K562 (cell line): Measurements from ENCODE around the gene OR2C1. TPM values are rescaled to one million over a fixed set of nuclear protein-coding genes. Genes with fewer than 3 reads are reported as not detected.

ENCODE experiments used
- CHD4 ChIP-seq: fragments of 200-600 bp; sonication (generic); IDR thresholded peaks from 3 replicates; pipeline ENCODE4 v1.6.1; 2012; ENCODE audit warnings: low read depth, mild to moderate bottlenecking, mixed read lengths, low read length, inconsistent platforms; ENCODE audit not compliant: insufficient read depth, insufficient replicate concordance, poor library complexity, severe bottlenecking
- DNMT1 ChIP-seq: fragments of 450-650 bp; IDR thresholded peaks from 2 replicates; pipeline ENCODE4 v1.6.1; 2016; ENCODE audit warnings: antibody characterized with exemption, mild to moderate bottlenecking
- GABPB2 ChIP-seq: fragments of 250-450 bp; sonication (Bioruptor Pico); conservative IDR thresholded peaks from 2 replicates; pipeline ENCODE4 v1.5.1; 2021; ENCODE audit warnings: mild to moderate bottlenecking
- JUN ChIP-seq, 2 experiments: sonication (generic) in 1 of 2; formaldehyde crosslinking in 1 of 2; IDR thresholded peaks; 2 replicates each; pipeline versions ENCODE4 v1.6.1 to v1.8.0; 2012 to 2022; ENCODE audit warnings: borderline replicate concordance in 2 of 2, mild to moderate bottlenecking in 2 of 2, improper control_type of control experiment in 1 of 2, low read depth in 1 of 2, low read length in 1 of 2, missing genetic modification reagents in 1 of 2
- MTA3 ChIP-seq: fragments of 450-650 bp; formaldehyde crosslinking; IDR thresholded peaks from 2 replicates; pipeline ENCODE4 v1.6.1; 2017; ENCODE audit warnings: mild to moderate bottlenecking, borderline replicate concordance
- RBM34 ChIP-seq: fragments of 200-400 bp; formaldehyde crosslinking; IDR thresholded peaks from 2 replicates; pipeline ENCODE4 v1.6.1; 2018; ENCODE audit warnings: low read length, borderline replicate concordance; ENCODE audit not compliant: insufficient read depth
- RCOR1 ChIP-seq, 2 experiments: IDR thresholded peaks; 2 replicates each; pipeline ENCODE4 v1.6.1; 2012; ENCODE audit warnings: low read depth in 2 of 2, low read length in 2 of 2, borderline replicate concordance in 1 of 2, improper control_type of control experiment in 1 of 2
- TRIM24 ChIP-seq, 2 experiments: fragments of 450-650 bp; IDR thresholded peaks; 2 replicates each; pipeline ENCODE4 v1.6.1; 2016
- ZEB2 ChIP-seq: fragments of 450-650 bp; IDR thresholded peaks from 2 replicates; pipeline ENCODE4 v1.6.1; 2016
- ZNF23 ChIP-seq: fragments of 250-450 bp; sonication (Bioruptor Pico); IDR thresholded peaks from 2 replicates; pipeline ENCODE4 v1.4.0; 2020; ENCODE audit warnings: mild to moderate bottlenecking
- ZNF347 ChIP-seq: fragments of 450-650 bp; formaldehyde crosslinking; IDR thresholded peaks from 2 replicates; pipeline ENCODE4 v1.4.0; 2020; ENCODE audit warnings: low read depth, mild to moderate bottlenecking, moderate library complexity
- ZNF445 ChIP-seq: fragments of 250-450 bp; sonication (Bioruptor Pico); IDR thresholded peaks from 2 replicates; pipeline ENCODE4 v1.4.0; 2020; ENCODE audit warnings: low read depth, mild to moderate bottlenecking, moderate library complexity
- ZNF583 ChIP-seq: fragments of 250-450 bp; sonication (Bioruptor Pico); IDR thresholded peaks from 2 replicates; pipeline ENCODE4 v1.4.0; 2020
- ZNF75A ChIP-seq: fragments of 450-650 bp; formaldehyde crosslinking; IDR thresholded peaks from 2 replicates; pipeline ENCODE4 v1.4.0; 2020; ENCODE audit warnings: mild to moderate bottlenecking
- polyA plus RNA-seq, 8 experiments: library from polyadenylated mRNA; depleted of rRNA in 4 of 8; stranded (reverse) in 5 of 8; unstranded in 3 of 8; fragments of >200 nt; fragmentation: Nextera tagmentation in 2 of 8; fragmentation: Illumina TruSeq in 1 of 8; extraction: Ambion mirVana in 2 of 8; extraction: Trizol in 1 of 8; gene quantifications; 2 replicates each; pipeline versions ENCODE4 v1.2.1 to v1.2.3, GENCODE V29; 2011 to 2014; ENCODE audit warnings: inconsistent platforms in 1 of 8, missing spikeins in 1 of 8
- total RNA-seq, 7 experiments: library from RNA; depleted of rRNA in 6 of 7; stranded (reverse); fragments of >200 nt in 6 of 7; fragmentation: Illumina TruSeq in 2 of 7; extraction: Trizol in 2 of 7; gene quantifications; 2 replicates each; pipeline versions ENCODE4 v1.2.1 to v1.2.3, GENCODE V29; 2011 to 2021; ENCODE audit warnings: low replicate concordance in 1 of 7
- TF ChIP-seq, protein P1 (sequence below): fragments of 450-650 bp; IDR thresholded peaks from 2 replicates; pipeline ENCODE4 v1.6.1; 2016; ENCODE audit warnings: mild to moderate bottlenecking, moderate library complexity

OR2C1 gene
- total and polyA plus RNA-seq, 9 of the 15 experiments (the other 6 are each of a cell fraction or from before 2014, with no cell fraction given): not detected

DNA sequence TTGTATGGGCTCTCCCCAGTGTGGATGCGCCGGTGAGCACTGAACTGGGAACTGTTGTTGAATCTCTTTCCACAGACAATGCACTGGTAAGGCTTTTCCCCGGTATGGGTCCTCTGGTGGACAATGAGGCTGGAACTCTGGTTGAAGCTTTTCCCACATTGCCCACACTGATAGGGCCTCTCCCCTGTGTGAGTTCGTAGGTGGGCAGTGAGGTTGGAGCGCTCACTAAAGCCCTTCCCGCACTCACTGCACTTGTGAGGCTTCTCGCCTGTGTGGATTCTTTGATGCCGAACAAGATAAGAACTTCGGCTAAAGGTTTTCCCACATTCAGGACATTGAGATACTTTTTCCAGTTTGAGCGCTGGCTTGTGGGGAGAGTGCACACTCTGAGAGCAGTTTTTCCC lies 27.4 kb downstream of the OR2C1 start (continued):
- TF ChIP-seq JUN (IDR thresholded peaks at IDR 0.05; ENCODE audit: borderline replicate concordance, low read depth, low read length): peak; percentile 14; the same call in 1 of the 2 replicates
- TF ChIP-seq JUN (CRISPR knock-in tag; IDR thresholded peaks at IDR 0.05; ENCODE audit: borderline replicate concordance): no peak
- TF ChIP-seq ZNF75A: peak; percentile 100
- TF ChIP-seq GABPB2: no peak
- no peak for TF ChIP-seq DNMT1
- 0 out of 2 replicates have a peak, but pooled peaks have one; percentile 38 for TF ChIP-seq ZNF583 (CRISPR knock-in tag)
- peak; percentile 81 for TF ChIP-seq ZEB2
- TF ChIP-seq, protein P1, sequence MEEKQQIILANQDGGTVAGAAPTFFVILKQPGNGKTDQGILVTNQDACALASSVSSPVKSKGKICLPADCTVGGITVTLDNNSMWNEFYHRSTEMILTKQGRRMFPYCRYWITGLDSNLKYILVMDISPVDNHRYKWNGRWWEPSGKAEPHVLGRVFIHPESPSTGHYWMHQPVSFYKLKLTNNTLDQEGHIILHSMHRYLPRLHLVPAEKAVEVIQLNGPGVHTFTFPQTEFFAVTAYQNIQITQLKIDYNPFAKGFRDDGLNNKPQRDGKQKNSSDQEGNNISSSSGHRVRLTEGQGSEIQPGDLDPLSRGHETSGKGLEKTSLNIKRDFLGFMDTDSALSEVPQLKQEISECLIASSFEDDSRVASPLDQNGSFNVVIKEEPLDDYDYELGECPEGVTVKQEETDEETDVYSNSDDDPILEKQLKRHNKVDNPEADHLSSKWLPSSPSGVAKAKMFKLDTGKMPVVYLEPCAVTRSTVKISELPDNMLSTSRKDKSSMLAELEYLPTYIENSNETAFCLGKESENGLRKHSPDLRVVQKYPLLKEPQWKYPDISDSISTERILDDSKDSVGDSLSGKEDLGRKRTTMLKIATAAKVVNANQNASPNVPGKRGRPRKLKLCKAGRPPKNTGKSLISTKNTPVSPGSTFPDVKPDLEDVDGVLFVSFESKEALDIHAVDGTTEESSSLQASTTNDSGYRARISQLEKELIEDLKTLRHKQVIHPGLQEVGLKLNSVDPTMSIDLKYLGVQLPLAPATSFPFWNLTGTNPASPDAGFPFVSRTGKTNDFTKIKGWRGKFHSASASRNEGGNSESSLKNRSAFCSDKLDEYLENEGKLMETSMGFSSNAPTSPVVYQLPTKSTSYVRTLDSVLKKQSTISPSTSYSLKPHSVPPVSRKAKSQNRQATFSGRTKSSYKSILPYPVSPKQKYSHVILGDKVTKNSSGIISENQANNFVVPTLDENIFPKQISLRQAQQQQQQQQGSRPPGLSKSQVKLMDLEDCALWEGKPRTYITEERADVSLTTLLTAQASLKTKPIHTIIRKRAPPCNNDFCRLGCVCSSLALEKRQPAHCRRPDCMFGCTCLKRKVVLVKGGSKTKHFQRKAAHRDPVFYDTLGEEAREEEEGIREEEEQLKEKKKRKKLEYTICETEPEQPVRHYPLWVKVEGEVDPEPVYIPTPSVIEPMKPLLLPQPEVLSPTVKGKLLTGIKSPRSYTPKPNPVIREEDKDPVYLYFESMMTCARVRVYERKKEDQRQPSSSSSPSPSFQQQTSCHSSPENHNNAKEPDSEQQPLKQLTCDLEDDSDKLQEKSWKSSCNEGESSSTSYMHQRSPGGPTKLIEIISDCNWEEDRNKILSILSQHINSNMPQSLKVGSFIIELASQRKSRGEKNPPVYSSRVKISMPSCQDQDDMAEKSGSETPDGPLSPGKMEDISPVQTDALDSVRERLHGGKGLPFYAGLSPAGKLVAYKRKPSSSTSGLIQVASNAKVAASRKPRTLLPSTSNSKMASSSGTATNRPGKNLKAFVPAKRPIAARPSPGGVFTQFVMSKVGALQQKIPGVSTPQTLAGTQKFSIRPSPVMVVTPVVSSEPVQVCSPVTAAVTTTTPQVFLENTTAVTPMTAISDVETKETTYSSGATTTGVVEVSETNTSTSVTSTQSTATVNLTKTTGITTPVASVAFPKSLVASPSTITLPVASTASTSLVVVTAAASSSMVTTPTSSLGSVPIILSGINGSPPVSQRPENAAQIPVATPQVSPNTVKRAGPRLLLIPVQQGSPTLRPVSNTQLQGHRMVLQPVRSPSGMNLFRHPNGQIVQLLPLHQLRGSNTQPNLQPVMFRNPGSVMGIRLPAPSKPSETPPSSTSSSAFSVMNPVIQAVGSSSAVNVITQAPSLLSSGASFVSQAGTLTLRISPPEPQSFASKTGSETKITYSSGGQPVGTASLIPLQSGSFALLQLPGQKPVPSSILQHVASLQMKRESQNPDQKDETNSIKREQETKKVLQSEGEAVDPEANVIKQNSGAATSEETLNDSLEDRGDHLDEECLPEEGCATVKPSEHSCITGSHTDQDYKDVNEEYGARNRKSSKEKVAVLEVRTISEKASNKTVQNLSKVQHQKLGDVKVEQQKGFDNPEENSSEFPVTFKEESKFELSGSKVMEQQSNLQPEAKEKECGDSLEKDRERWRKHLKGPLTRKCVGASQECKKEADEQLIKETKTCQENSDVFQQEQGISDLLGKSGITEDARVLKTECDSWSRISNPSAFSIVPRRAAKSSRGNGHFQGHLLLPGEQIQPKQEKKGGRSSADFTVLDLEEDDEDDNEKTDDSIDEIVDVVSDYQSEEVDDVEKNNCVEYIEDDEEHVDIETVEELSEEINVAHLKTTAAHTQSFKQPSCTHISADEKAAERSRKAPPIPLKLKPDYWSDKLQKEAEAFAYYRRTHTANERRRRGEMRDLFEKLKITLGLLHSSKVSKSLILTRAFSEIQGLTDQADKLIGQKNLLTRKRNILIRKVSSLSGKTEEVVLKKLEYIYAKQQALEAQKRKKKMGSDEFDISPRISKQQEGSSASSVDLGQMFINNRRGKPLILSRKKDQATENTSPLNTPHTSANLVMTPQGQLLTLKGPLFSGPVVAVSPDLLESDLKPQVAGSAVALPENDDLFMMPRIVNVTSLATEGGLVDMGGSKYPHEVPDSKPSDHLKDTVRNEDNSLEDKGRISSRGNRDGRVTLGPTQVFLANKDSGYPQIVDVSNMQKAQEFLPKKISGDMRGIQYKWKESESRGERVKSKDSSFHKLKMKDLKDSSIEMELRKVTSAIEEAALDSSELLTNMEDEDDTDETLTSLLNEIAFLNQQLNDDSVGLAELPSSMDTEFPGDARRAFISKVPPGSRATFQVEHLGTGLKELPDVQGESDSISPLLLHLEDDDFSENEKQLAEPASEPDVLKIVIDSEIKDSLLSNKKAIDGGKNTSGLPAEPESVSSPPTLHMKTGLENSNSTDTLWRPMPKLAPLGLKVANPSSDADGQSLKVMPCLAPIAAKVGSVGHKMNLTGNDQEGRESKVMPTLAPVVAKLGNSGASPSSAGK: peak; percentile 18; the same call in 1 of the 2 replicates
- no peak for TF ChIP-seq ZNF347 (CRISPR knock-in tag)
- TF ChIP-seq RCOR1 (IDR thresholded peaks at IDR 0.05; ENCODE audit: borderline replicate concordance in 1 of 2, low read depth in 2 of 2, low read length in 2 of 2): no peak
- no peak for TF ChIP-seq CHD4
- TF ChIP-seq ZNF445: peak; percentile 72; the same call in 1 of the 2 replicates
- TF ChIP-seq MTA3: peak; percentile 74; the same call in 1 of the 2 replicates
- TF ChIP-seq ZNF23 (CRISPR knock-in tag): no peak
- TF ChIP-seq TRIM24 (IDR thresholded peaks at IDR 0.05): peak; percentile 9 to 81; a peak in 3 of 4 replicates
- no peak for TF ChIP-seq RBM34
- TF ChIP-seq, all 486 proteins: peak for 30
